HG02678 (cell line): ENCODE data around the gene ACAP1.

ENCODE experiments used
- ATAC-seq: cut with Tn5 transposase; IDR thresholded peaks from one replicate; pipeline ENCODE4 v1.9.1; 2021; ENCODE audit warnings: mild to moderate bottlenecking, moderate library complexity; ENCODE audit not compliant: unreplicated experiment

Gene ACAP1, protein sequence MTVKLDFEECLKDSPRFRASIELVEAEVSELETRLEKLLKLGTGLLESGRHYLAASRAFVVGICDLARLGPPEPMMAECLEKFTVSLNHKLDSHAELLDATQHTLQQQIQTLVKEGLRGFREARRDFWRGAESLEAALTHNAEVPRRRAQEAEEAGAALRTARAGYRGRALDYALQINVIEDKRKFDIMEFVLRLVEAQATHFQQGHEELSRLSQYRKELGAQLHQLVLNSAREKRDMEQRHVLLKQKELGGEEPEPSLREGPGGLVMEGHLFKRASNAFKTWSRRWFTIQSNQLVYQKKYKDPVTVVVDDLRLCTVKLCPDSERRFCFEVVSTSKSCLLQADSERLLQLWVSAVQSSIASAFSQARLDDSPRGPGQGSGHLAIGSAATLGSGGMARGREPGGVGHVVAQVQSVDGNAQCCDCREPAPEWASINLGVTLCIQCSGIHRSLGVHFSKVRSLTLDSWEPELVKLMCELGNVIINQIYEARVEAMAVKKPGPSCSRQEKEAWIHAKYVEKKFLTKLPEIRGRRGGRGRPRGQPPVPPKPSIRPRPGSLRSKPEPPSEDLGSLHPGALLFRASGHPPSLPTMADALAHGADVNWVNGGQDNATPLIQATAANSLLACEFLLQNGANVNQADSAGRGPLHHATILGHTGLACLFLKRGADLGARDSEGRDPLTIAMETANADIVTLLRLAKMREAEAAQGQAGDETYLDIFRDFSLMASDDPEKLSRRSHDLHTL

DNA sequence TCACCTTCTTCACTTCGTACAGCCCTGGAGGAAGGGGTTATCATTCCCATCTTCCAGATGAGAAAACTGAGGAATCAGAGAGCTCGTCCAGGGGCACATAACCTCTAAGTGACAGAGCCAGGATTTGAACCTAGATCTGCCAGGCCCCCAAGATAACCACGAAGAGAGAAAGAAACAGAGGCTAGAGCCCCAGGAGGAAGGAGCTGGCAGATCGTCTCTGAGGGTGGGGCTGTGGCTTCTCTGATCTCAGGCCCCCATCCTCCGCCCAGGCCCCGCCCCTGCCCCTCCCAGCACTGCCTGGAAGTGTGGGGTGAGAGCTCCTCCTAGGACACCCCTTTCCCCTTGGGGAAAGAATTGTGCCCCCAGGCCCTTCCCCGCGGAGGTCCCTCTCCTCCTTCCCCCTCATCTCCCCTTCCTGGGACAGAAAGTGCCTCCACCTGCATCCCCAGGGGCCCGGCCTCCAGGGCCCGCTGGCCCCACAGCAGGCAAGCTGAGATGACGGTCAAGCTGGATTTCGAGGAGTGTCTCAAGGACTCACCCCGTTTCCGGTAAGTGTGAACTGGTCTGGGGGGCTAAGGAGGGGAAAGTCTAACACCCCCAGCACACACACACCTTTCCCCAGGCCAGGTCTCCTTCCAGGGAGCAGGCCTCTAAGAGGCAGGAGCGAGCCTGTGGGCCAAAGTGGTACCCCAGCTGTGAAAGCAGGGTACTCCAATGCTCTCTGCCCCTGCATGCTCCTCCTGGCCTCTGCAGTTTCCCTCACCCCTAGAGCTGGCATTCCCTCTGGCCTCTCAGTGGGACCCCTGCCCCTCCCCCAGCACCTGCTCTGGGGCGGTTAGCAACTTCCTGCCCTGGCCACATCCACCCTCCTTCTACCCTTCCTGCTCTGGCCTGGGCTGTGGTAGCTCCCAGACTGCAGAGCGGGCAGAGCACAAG lies at the start of gene ACAP1:
Gene ACAP1, plus strand, starts transcription at position 290 of the 936 bp plus-strand sequence. Its CDS starts 206 bp downstream, at position 496.
- peak; percentile 65 for ATAC-seq

DNA sequence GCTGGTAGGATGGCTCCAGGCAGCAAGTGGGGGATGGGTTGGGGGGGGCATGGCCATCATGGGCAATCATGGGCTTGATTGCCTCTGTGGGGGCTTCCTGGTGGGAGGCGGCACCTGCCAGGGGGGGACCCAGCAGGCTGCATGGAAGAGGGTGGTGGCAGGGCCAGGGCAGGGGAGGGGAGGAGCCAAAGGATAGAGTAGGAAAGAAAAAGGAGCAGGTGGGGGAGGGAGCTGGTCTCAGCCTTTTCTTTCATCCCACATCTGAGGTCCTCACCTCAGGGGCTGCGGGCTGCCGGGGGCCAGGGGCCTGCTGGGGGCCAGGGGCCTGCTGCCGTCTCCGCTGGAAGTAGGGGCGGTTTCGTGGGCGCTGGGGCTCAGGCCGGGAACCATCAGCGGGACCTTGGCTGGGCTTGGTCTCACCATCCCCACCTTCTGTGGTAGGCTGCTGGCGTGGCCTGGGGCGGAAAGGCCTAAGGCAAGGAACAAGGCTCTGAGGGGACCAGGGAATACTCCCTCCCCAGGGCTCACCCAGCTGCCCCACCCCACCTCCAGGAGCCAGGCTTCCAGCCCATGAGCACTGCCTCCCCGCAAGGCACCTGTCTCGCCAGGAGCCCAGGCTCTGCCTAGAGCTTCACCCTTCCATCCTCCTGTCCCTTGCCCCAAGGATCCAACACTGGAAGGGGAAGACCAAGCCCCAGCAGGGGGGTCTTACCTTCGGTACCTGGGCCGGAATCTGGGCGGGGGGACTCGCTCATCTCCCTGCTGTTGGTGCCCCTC lies 46.9 kb upstream of the ACAP1 start:
- no peak for ATAC-seq

DNA sequence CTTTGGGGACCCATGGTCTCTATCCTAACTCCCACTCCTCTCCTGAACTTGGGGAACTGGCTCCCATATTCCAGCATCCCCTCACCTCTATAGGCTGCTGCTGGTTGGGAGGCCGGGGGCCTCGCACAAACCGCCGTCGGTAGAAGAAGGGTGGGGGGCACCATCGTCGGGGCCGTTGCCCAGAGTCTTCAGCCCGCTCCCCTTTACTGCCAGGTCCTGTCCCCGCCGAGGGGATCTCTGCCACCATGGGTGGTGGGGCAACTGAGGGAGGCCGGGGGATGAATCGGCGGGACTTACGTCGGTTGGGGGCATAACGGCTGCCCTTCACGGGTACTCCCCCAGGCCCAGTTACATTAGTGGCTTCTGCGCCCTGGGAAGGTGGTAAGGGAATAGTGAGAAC lies 46.2 kb upstream of the ACAP1 start:
- ATAC-seq: no peak

DNA sequence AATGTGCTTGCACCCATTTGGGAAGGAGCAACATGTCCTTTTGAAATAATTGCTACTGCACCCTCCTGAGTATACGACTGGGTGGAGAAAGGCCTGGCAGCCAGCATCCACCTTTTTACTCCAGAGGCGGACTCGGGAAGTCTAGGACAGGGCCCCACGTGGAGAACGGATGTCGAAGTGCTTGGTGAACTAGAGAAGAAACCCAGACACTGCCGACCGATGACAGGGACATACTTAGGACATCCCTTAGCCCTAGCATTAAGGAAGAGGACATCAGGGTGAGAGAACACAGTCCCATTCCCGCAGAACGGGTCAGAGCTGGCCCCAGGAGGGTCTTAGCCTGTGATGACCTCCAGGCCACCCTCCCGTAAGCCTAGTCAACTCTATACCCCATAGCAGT lies 45.6 kb upstream of the ACAP1 start:
- ATAC-seq: no peak

DNA sequence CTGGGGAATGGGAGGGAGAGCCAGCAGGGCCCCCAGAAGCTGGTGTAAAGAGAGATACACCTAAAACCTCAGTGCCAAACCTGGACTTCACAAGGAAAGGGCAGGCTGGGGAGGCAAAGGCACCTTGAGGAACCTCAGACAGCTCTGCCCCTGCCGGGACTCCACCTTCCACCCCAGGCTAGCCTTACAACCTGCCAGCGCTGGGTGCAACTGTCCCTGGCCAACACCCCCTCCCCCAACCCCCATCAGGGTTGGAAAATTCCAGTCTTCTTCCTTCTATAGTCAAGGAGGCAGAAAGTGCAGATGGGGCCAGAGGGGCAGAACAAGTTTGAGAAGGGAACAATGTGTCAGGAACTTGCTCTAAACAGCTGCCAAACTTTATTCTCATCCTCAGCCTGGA lies 44.1 kb upstream of the ACAP1 start:
- no peak for ATAC-seq

DNA sequence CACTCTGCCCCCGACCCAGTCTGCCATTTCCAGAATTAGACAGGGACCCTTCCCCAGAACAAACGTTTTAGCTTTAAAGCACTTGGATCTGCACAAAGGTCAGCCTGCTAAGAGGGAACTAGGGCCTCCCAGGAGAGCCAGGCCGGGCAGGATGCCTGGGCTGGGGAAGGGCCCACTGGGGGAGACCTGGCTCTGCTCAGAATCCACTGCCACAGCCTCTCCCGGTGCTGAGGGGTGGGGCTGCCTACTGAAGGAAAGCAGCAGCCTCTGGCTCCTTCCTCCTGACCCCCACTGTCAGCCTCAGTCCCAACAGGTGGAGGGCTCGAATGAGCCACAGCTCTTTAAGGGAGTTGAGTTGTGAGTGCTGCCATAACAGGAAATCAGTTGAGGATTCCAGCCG lies 43.6 kb upstream of the ACAP1 start:
- no peak for ATAC-seq

DNA sequence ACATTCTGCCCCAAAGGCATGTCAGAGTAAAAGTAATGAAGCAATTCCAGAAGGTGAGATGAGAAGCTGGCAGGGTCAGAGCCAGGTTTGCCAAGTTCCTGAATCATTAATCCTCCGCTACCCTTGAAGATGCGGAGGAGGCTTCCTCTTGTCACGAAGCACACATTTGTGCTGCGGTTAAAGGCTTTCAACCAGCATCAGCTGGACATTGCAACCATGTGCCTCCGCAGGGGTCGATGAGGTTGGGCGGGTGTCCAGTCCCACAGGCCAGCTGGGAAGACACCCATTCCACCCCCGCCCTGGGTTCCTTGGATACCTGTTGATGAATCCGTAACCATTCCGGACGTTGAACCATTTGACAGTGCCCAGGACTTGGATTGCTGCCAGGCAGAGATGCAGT lies 43.2 kb upstream of the ACAP1 start:
- ATAC-seq: no peak

DNA sequence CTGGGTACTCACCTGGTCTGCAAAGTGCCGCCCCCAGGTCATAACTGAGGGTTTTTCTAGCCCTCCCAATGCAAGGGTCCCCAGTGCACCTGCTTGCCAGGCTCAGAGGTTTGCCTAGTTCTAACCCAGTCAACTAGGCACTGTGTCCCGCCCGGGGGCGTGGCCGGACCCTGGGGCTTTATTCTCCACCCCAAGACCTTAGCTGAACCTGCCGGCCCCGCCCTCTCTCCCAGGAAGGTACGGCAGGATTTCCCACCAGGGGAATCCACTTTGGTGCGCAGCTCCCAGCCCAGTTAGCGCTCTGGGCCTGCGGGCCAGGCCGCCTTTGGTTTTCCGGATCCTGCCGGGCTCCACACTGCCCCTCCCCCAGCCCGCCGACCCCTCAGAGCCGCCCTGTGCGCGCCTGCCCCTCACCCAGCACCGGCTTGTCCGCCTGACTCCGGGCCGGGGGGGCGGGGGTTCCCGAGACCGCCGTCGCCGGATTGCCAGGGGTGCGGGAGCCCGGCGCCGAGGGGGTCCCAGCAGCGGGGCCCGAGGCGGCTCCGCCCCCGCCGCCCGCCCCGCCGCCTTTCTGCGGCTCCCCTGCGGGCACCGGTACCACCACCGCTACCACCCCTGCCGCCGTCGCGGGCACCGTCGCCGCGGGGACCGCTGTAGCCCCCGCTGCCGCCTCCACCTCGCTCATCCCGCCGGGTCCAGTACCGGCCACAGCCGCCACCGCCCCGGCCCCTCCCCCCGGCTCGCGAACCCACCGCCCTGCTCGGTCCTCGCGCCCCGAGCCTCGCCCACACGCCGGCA lies 42.3 kb upstream of the ACAP1 start:
- ATAC-seq: no peak

DNA sequence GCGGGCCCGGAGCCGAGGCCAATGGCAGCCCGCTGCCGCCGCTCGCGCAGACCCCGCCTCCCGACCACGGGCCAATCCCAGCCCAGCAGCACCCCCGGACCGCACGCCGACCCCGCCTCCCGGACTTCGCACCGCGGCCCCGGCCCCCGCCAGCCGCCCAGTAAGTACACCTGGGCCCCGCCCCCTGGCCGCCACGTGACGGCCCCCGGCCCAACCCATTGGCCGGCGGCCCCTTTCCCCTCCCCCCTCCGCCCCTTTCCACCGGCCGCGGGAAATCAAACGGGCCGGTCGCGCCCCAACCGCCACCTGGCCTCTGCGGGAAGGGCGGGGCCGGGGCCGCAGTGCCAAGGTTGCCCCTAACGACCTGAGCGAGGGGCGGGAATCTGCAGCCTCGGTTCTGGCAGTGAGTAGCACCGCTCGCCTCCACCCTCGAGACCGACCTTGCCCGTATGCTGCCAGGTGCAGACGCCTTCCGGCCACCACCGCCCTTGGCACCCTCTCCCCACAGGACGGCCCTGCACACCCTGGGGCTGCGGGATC lies 41.6 kb upstream of the ACAP1 start, which contains the start of gene YBX2:
Gene YBX2, minus strand, starts transcription at position 26 of the 540 bp plus-strand sequence. CDS start 139 bp downstream, outside the sequence.
- no peak for ATAC-seq

DNA sequence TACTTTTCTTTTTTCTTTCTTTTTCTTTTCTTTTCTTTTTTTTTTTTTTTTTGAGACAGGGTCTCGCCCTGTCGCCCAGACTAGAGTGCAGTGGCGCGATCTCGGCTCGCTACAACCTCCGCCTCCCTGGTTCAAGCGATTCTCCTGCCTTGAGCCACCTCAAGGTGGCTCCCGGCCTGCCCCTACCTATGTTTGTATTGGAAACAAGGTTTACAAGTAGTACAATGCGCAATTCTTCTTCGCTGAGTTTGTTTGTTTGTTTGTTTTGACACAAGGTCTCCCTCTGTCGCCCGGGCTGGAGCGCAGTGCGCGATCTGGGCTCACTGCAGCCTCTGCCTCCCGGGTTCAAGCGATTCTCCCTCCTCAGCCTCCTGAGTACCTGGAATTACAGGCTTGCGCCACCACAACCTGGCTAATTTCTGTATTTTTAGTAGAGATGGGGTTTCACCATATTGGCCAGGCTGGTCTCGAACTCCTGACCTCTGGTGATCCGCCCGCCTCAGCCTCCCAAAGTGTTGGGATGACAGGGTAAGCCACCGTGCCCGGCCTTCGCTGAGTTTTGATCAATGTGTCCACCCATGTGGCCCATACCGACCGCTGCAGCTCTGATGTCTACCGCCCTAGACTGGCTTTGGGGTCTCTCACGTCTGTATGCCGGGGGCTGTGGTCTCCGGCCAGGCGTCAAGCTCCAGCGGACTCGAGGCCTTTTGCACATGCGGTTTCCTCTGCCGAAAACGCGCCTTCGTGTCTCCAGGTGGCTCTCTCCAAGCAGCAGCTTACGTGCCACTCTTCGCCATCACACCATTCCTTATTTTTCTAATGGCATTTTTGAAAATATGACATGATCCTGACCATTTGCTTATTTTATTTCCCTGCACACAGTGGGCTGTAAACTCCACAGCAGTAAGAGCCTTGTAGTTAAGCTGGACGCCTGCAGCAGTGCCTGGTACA lies 40.8 kb upstream of the ACAP1 start:
- ATAC-seq: no peak

DNA sequence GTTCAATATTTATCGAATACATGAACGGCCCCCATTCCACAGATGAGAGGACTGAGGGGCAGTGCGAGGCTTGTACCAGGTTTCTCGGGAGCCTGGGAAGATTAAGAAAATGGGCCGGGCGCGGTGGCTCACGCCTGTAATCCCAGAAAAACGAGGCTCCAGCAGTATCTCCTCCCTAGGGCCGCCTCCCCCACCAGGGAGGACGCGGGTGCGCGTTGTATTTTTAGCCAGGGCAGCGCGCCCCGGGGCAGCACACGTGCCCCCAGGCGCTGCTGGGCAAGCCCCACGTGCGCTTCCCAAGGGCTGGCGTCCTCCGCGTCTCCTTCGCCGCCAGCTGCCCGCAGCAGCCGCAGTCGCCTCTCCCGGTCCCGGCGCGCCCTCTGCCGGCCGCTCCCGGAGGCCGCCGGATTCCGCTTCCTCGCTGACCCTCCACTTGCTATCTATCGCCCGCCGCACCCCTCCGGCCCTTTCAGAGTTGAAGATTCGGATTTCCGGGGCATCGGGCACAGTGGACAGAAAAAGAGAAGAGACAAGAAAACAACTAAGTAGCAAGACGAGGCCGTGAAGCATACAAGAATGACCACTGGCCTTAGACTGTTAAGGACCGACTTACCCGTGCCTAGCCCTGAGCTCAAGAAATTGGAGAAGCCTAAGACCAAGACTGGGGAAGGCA lies 40.0 kb upstream of the ACAP1 start:
- ATAC-seq: peak; percentile 45

DNA sequence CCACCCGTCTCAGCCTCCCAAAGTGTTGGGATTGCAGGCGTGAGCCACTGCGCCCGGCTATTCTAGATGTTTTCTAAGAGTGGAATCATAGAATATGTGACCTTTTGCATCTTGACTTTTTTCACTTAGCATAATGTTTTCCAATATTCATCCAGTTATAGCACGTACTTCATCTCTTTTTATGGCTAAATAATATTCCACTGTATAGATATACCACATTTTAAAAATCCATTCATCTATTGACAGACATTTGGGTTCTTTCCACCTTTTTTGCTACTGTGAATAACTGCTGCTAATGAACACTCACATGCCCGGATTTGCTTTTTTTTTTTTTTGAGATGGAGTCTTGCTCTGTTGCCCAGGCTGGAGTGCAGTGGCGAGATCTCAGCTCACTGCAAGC lies 32.1 kb upstream of the ACAP1 start:
- ATAC-seq: no peak

DNA sequence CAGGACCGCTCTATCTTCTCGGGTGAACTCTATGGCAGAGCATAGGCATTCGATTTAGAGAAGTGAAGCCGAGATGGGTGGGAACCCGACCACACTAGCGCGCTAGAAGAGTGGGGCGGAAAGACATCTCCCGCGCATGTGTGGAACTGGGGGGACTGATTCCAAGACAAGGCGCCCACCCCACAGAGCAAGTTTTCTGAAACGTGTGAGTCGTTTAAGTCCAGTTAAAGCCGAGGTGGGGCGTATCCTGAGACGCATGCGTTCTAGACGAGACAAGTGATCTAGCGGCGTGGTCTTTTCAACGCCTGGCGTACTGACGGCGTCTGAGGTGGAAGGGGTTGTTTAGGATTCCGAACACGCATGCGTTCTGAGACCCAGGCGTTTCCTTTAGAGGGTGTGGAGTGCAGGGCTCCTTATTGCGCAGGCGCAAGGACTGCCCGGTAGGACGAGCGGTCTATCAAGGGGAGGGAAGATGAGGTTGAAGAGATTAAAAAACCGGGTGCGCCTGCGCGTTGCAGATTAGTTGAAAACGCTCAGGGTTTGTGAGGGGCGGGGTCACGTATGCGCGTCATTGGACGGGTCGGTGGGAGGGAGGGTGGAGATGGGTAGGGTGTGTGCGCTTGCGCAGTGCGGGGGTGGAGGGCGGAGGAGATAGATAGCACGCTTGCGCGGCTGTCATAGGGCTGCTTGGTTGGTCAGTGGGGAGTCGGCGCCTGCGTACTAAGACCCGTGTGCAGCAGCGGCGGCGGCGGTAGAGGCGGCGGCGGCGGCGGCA lies 29.2 kb upstream of the ACAP1 start, which contains the start of gene EIF5A:
Gene EIF5A, plus strand, starts transcription at position 718 of the 775 bp plus-strand sequence. CDS start 2,008 bp downstream, outside the sequence.
- ATAC-seq: peak; percentile 70

DNA sequence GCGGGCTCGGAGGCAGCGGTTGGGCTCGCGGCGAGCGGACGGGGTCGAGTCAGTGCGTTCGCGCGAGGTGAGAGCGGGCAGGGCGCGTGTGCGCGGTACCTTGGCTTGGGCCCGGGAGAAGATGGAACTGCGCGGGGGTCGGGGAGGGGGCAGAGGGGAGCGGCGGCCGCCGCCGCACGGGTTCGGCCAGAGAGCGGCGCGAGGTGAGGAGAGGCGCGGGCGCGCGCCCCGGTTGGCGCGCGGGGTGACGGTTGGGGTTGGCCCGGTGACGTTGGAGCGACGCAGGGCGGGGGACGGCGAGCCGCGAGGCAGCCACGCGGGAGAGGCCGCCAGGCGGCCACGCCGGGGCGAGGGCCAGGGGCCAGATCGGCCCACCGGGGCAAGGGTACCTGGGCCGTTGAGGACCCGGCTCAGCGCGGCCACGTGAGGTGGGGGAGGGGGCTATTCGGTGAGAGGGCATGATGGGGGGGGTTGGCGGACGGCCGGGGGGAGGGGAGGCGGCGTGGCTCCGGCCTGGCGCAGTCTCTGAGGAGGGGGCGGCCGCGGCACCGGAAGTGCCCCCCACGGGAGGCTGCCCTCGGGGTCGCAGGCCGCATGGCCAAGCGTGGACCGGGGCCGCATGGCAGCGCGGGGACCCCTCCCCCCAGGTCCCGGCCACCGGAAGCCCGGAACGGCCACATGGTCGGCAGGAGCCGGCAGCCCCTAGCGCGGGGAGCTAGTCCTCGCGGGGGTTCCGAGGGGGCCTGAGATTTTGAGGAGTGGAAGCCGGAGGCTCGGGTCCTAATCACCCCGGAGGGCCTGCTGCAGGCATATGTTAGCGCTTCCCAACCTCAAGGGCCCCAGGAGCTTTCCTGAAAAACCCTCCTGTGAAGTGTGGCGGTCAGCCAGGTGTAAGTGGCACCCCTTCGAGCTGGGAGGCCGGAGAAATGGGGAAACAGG lies 28.4 kb upstream of the ACAP1 start:
- peak; percentile 1 for ATAC-seq

DNA sequence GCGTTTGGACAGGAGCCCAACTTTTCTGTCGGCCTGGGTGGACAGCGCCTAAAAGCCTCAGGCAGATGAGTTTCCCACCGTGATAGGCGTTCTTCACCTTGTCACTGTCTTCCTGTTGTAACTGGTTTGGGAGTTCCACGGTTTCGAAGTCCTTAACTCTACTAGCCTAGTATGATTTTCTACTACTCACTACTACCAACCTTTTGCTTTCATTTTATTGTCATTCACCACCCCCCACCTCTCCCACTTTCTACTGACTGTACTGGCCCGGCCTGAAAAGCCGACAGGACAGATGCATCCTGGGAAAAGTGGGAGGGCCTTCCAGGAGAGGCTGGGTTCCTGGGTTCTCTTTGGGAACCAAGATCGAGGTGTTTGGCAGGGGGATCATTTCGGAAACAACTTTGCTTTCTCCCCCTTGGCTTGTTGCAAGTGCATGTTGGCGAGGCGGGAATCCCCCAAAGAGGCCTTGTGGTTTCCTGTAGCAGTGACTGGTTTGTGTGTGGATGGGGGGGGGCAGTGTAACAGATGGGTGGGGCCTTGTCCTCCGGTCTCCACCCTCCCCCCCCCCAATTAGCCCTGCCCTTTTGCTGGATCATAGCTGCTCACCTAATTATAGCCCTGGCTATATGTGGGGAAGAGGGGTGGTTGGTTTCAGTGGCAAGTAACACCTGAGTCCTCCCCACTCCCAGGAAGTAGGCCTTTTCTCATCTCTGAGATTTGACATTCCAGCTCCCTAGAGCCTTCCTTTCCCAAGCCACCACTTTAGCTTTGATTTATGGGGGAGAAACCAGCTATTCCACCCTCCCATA lies 27.5 kb upstream of the ACAP1 start:
- no peak for ATAC-seq
